GM13976 (cell line): ENCODE data around the gene REV3L.

Experiments
- DNase-seq: peaks from one replicate; pipeline ENCODE4 v3.0.0; 2012; ENCODE audit warnings: low spot score
- CTCF ChIP-seq: IDR thresholded peaks from 2 replicates; pipeline ENCODE4 v1.5.1; 2012; ENCODE audit warnings: borderline replicate concordance, mild to moderate bottlenecking; ENCODE audit not compliant: insufficient read depth; ENCODE audit errors: extremely low read depth, missing control alignments, control extremely low read depth
- in situ Hi-C: fragments of 300-500 bp; cut with MboI; formaldehyde crosslinking; loops from one replicate; pipeline ENCODE4 v1.12.0; 2022; ENCODE audit warnings: low sequenced_read_pairs, mixed read lengths, inconsistent platforms; ENCODE audit not compliant: unreplicated experiment

REV3L gene

GRCh38 chr6:111437573-111437972 lies 45.4 kb downstream of the REV3L start:
- TF ChIP-seq CTCF = no peak
- no peak for DNase-seq
- in situ Hi-C loops = no loop called here

DNA sequence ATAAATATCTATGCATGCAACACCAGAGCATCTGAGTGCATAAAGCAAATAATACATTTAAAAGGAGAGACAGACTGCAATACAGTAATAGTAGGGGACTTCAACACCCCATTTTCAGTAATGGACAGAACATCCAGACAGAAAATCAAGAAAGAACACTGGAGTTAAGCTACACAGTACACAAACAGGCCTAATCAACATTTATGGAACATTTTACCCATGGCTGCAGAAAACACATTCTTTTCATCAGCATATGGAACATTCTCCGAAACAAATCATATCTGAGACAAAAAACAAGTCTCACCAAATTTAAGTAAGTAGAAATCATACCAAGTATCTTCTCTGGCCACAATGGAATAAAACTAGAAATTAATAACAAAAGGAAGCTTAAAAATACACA lies 50.5 kb downstream of the REV3L start:
- in situ Hi-C loops = no loop called here
- no peak for TF ChIP-seq CTCF

GRCh38 chr6:111430605-111431376 lies 52.2 kb downstream of the REV3L start:
- in situ Hi-C loops = no loop called here
- no peak for TF ChIP-seq CTCF
- DNase-seq = no peak

More for the DNA sequence above, 50.5 kb downstream of the REV3L start:
- DNase-seq = no peak

DNA sequence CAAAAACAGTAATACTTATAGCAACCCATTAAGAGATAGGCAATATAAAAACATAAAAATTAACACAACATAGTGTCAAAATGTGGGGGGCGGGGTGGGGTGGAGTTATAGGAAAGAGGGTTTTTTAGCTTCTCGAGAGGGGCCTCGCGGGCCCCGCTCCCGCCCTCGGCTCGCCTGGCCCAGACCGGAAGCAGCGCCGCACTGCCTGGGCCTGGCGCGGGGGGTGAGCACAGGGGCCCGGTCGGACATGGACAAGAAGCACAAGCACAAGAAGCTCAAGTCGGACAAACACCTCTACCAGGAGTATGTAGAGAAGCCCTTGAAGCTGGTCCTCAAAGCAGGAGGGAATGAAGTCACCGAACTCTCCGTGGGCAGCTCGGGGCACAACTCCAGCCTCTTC lies 53.4 kb downstream of the REV3L start:
- TF ChIP-seq CTCF = no peak
- no peak for DNase-seq
- in situ Hi-C loops = no loop called here

GRCh38 chr6:111428811-111429210 lies 54.2 kb downstream of the REV3L start:
- in situ Hi-C loops = no loop called here
- no peak for TF ChIP-seq CTCF
- DNase-seq = no peak

GRCh38 chr6:111427341-111428116 lies 55.5 kb downstream of the REV3L start:
- TF ChIP-seq CTCF = no peak
- in situ Hi-C loops = no loop called here
- DNase-seq = peak; percentile 43
